ENCODE results near the gene RAPGEFL1. TPM values are rescaled to one million over a fixed set of nuclear protein-coding genes. Genes with fewer than 3 reads are reported as not detected.
A peak's percentile ranks its signal among the peaks of the same experiment; 100 is the strongest.

RAPGEFL1 gene
- total and polyA plus RNA-seq, 4 donors = 0.82 to 3.2 (median 1.4) TPM

GRCh38 chr17:40191237-40192208 lies 14.3 kb downstream of the RAPGEFL1 start (continued):
- TF ChIP-seq ZBTB33 (IDR thresholded peaks at IDR 0.05) (no peak), TAF1 (conservative IDR thresholded peaks at IDR 0.05) (no peak), SP1 (IDR thresholded peaks at IDR 0.05) (no peak), NR2F2 (IDR thresholded peaks at IDR 0.05) (no peak), FOXA2 (IDR thresholded peaks at IDR 0.05) (no peak), MAX (IDR thresholded peaks at IDR 0.05) (no peak), HNF4A (conservative IDR thresholded peaks at IDR 0.05) (peak in 1 of 2 donors; percentile 16), RXRA (IDR thresholded peaks at IDR 0.05) (peak in 1 of 2 donors; percentile 25), JUND (IDR thresholded peaks at IDR 0.05) (no peak)

DNA sequence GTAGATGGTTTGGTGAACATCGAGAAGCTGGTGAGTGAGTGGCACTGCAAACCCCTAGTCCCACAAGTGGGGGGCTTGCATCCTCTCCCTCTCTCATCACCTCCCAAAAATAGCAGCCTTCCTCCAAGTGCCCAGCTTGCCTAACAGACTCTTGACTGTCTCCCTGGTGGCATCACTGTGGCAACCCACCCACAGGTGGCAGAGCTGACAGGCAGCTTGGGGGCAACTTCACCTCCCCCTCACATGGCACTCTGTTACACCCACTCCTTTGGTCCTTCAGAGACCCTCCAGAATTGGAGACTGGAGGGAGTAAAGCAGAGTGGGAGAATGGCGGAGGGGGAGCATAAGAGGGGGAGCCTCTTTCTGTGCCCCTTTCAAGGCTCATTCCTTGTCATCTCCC lies 15.7 kb downstream of the RAPGEFL1 start:
- 100% methylated on average over 2 of the region's 2 CpGs for WGBS
- Histone ChIP-seq H3K4me1 (ENCODE audit: control insufficient read depth in 4 of 4, insufficient read depth in 4 of 4, low read length in 3 of 4) (peaks cover 0 to 10% (median 2%) of the 10 kb centered on the region in 4 donors), H3K36me3 (ENCODE audit: control insufficient read depth in 4 of 4, insufficient read depth in 3 of 4, low read depth in 1 of 4, low read length in 3 of 4) (peaks cover 0 to 4% (median 1%) of the 10 kb centered on the region in 4 donors), H3K27me3 (ENCODE audit: control insufficient read depth in 4 of 4, insufficient read depth in 4 of 4, low read length in 3 of 4) (no peaks in the 10 kb centered on the region), H3K27ac (ENCODE audit: low read depth in 1 of 2, low read length in 2 of 2) (no peak overlapping the region), H3K9me3 (ENCODE audit: control insufficient read depth in 4 of 4, low read length in 3 of 4) (no peaks in the 10 kb centered on the region), H3K9ac (ENCODE audit: low read depth in 1 of 2, low read length in 2 of 2) (peak overlapping the region in 1 of 2 donors; percentile 26), H3K4me3 (ENCODE audit: low read depth in 1 of 3, low read length in 3 of 3) (no peak overlapping the region)
- no peak for TF ChIP-seq NR2F2 (IDR thresholded peaks at IDR 0.05)
- TF ChIP-seq EGR1 (IDR thresholded peaks at IDR 0.05; ENCODE audit: low read depth in 2 of 2) = no peak
- TF ChIP-seq SP1 (IDR thresholded peaks at IDR 0.05) = no peak
- no peak for TF ChIP-seq GABPA (IDR thresholded peaks at IDR 0.05 in 1 of 2, conservative IDR thresholded peaks at IDR 0.05 in 1 of 2)
- DNase-seq (ENCODE audit: low spot score) = no peak

DNA sequence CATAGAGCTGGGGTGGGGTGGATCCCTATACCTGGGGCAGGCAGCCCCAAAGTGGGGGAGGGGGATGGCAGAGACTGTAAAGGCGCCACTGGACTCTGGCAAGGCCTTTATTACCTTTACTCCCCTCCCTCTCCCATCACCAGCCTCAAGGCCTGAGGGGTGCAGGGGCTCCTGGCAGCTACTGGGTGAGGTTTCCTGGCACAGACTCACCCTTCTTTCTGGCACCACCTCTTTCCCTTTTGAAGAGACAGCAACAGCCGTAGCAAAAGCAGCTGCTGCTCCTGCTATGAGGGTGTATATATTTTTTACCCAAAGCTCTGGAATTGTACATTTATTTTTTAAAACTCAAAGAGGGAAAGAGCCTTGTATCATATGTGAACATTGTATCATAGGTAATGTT lies 17.6 kb downstream of the RAPGEFL1 start:
- WGBS = 82% methylated on average over 2 of the region's 2 CpGs
- Histone ChIP-seq H3K9ac (ENCODE audit: low read depth in 1 of 2, low read length in 2 of 2) (no peak overlapping the region), H3K36me3 (ENCODE audit: control insufficient read depth in 4 of 4, insufficient read depth in 3 of 4, low read depth in 1 of 4, low read length in 3 of 4) (peaks cover 0 to 4% (median 1%) of the 10 kb centered on the region in 4 donors), H3K9me3 (ENCODE audit: control insufficient read depth in 4 of 4, low read length in 3 of 4) (no peaks in the 10 kb centered on the region), H3K4me1 (ENCODE audit: control insufficient read depth in 4 of 4, insufficient read depth in 4 of 4, low read length in 3 of 4) (peaks cover 0 to 10% (median 2%) of the 10 kb centered on the region in 4 donors), H3K27me3 (ENCODE audit: control insufficient read depth in 4 of 4, insufficient read depth in 4 of 4, low read length in 3 of 4) (no peaks in the 10 kb centered on the region), H3K27ac (ENCODE audit: low read depth in 1 of 2, low read length in 2 of 2) (no peak overlapping the region), H3K4me3 (ENCODE audit: low read depth in 1 of 3, low read length in 3 of 3) (no peak overlapping the region)
- TF ChIP-seq HNF4A (conservative IDR thresholded peaks at IDR 0.05) (no peak), MAX (IDR thresholded peaks at IDR 0.05) (no peak), YY1 (IDR thresholded peaks at IDR 0.05) (no peak), HNF4G (IDR thresholded peaks at IDR 0.05) (no peak), FOXA2 (IDR thresholded peaks at IDR 0.05) (no peak), GABPA (IDR thresholded peaks at IDR 0.05 in 1 of 2, conservative IDR thresholded peaks at IDR 0.05 in 1 of 2) (no peak), REST (IDR thresholded peaks at IDR 0.05) (no peak), SP1 (IDR thresholded peaks at IDR 0.05) (no peak), JUND (IDR thresholded peaks at IDR 0.05) (no peak), TAF1 (conservative IDR thresholded peaks at IDR 0.05) (no peak), RXRA (IDR thresholded peaks at IDR 0.05) (no peak)
- TF ChIP-seq, protein P1, sequence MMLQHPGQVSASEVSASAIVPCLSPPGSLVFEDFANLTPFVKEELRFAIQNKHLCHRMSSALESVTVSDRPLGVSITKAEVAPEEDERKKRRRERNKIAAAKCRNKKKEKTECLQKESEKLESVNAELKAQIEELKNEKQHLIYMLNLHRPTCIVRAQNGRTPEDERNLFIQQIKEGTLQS (IDR thresholded peaks at IDR 0.05) = no peak
- DNase-seq (ENCODE audit: low spot score) = no peak

Measured in liver (tissue), 9 donors.